Endodermal cell (in vitro differentiated cells): ENCODE measurements around the gene MAML1. TPM values are rescaled to one million over a fixed set of nuclear protein-coding genes. Genes with fewer than 3 reads are reported as not detected.

Source experiments
- DNase-seq: peaks from one replicate; pipeline ENCODE4 v3.0.0-alpha.2; 2017
- H3K27ac ChIP-seq: 2 replicates; pipeline ENCODE4 v1.5.1; 2013; ENCODE audit warnings: mild to moderate bottlenecking, low read depth, low read length, moderate library complexity
- H3K27me3 ChIP-seq: 2 replicates; pipeline ENCODE4 v1.6.1; 2013; ENCODE audit warnings: mild to moderate bottlenecking, low read length, moderate library complexity; ENCODE audit not compliant: insufficient read depth, control insufficient read depth, poor library complexity, severe bottlenecking
- H3K36me3 ChIP-seq: 2 replicates; pipeline ENCODE4 v1.7.0; 2013; ENCODE audit warnings: mild to moderate bottlenecking, low read length, moderate library complexity; ENCODE audit not compliant: control insufficient read depth, insufficient read depth
- H3K4me1 ChIP-seq: one replicate; pipeline ENCODE4 v1.7.0; 2013; ENCODE audit warnings: low read length; ENCODE audit not compliant: control insufficient read depth, insufficient read depth
- H3K4me3 ChIP-seq: 2 replicates; pipeline ENCODE4 v1.5.1; 2013; ENCODE audit warnings: mild to moderate bottlenecking, low read length, moderate library complexity
- H3K9ac ChIP-seq: 2 replicates; pipeline ENCODE4 v1.6.1; 2013; ENCODE audit warnings: mild to moderate bottlenecking, low read length, moderate library complexity; ENCODE audit not compliant: poor library complexity, severe bottlenecking; ENCODE audit errors: extremely low read depth
- H3K9me3 ChIP-seq: 2 replicates; pipeline ENCODE4 v1.6.1; 2013; ENCODE audit warnings: mild to moderate bottlenecking, low read length, moderate library complexity; ENCODE audit not compliant: control insufficient read depth
- H3K27ac Mint-ChIP-seq: 2 replicates; pipeline ENCODE4 v1.8.0; 2020; ENCODE audit warnings: mixed read lengths
- H3K27me3 Mint-ChIP-seq: 2 replicates; pipeline ENCODE4 v1.8.0; 2021; ENCODE audit warnings: mild to moderate bottlenecking, mixed read lengths; ENCODE audit not compliant: insufficient read depth
- H3K36me3 Mint-ChIP-seq: 2 replicates; pipeline ENCODE4 v1.8.0; 2020; ENCODE audit warnings: low read depth, mixed read lengths
- H3K4me1 Mint-ChIP-seq: 2 replicates; pipeline ENCODE4 v1.8.0; 2020; ENCODE audit warnings: mixed read lengths
- H3K4me3 Mint-ChIP-seq: 2 replicates; pipeline ENCODE4 v1.8.0; 2020; ENCODE audit warnings: mild to moderate bottlenecking, moderate library complexity, mixed read lengths
- H3K9me3 Mint-ChIP-seq: 2 replicates; pipeline ENCODE4 v1.8.0; 2020; ENCODE audit warnings: mild to moderate bottlenecking, mixed read lengths
- WGBS, 2 experiments: methylation state at CpG; one replicate each; pipeline versions ENCODE4 v1.1.5 to v1.1.7; 2013; ENCODE audit warnings: missing lambda C conversion rate in 2 of 2, mixed read lengths in 1 of 2; ENCODE audit not compliant: insufficient coverage in 1 of 2, insufficient read length in 1 of 2; 5-methylcytosine and 5-hydroxymethylcytosine counted together
- total RNA-seq, 2 donors: library from RNA; stranded (reverse); fragmentation: NEBNext Ultra II Directional in 1 of 2; extraction: Animal tissue kit (Norgen Biotek cat#: 25700) in 1 of 2; gene quantifications; 2 replicates in 1 of 2; 3 replicates in 1 of 2; pipeline ENCODE4 v1.2.1, GENCODE V29; 2021
- TF ChIP-seq, protein P1 (sequence below): fragments of 200-600 bp; sonication (generic); conservative IDR thresholded peaks from 2 replicates; pipeline ENCODE4 v1.5.0; 2021; ENCODE audit warnings: antibody characterized with exemption, mild to moderate bottlenecking

The MAML1 gene
- total RNA-seq, 2 donors from 2014 or later: 38.9 to 41.4 TPM

DNA sequence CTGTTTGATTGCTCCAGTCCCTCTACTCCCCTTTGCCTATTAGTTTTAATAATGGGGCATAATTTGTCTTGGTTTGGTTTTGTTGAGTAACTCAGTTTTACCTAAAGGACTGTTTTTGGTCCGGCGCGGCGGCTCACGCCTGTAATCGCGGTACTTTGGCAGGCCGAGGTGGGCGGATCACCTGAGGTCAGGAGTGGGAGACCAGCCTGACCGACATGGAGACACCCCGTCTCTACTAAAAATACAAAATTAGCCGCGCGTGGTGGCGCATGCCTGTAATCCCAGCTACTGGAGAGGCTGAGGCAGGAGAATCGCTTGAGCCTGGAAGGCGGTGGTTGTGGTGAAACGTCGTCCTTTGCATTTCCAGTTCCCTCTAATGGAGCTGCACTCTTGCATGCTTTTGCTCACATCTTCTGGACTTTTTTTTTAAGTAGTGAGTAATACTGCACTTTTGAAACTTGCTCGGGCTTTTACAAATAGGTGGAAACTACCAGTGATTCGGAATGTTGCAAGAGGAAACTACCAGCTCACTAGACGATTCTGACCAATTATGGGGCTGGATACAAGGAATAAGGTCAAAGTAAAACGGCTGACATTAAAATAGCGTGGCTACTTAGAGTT lies 721 bp upstream of the MAML1 start:
- H3K36me3 ChIP-seq: peaks cover 58% of the 10 kb centered on the region
- H3K36me3 Mint-ChIP-seq: peaks cover 46% of the 10 kb centered on the region
- no peak overlapping the region for H3K9ac ChIP-seq
- no peaks in the 10 kb centered on the region for H3K27me3 Mint-ChIP-seq
- H3K27me3 ChIP-seq: no peaks in the 10 kb centered on the region
- H3K4me3 Mint-ChIP-seq: peak overlapping the region; percentile 95
- DNase-seq: peak; percentile 61
- peak overlapping the region; percentile 64 for H3K4me3 ChIP-seq
- peak overlapping the region; percentile 83 for H3K27ac Mint-ChIP-seq
- H3K9me3 ChIP-seq: no peaks in the 10 kb centered on the region
- H3K9me3 Mint-ChIP-seq: no peaks in the 10 kb centered on the region
- peaks cover 7% of the 10 kb centered on the region for H3K4me1 Mint-ChIP-seq
- no peak overlapping the region for H3K27ac ChIP-seq
- WGBS, 2 experiments: 80 to 81% methylated on average over 20 to 24 of the region's 24 CpGs
- no peaks in the 10 kb centered on the region for H3K4me1 ChIP-seq
- TF ChIP-seq, protein P1, sequence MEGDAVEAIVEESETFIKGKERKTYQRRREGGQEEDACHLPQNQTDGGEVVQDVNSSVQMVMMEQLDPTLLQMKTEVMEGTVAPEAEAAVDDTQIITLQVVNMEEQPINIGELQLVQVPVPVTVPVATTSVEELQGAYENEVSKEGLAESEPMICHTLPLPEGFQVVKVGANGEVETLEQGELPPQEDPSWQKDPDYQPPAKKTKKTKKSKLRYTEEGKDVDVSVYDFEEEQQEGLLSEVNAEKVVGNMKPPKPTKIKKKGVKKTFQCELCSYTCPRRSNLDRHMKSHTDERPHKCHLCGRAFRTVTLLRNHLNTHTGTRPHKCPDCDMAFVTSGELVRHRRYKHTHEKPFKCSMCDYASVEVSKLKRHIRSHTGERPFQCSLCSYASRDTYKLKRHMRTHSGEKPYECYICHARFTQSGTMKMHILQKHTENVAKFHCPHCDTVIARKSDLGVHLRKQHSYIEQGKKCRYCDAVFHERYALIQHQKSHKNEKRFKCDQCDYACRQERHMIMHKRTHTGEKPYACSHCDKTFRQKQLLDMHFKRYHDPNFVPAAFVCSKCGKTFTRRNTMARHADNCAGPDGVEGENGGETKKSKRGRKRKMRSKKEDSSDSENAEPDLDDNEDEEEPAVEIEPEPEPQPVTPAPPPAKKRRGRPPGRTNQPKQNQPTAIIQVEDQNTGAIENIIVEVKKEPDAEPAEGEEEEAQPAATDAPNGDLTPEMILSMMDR: no peak

DNA sequence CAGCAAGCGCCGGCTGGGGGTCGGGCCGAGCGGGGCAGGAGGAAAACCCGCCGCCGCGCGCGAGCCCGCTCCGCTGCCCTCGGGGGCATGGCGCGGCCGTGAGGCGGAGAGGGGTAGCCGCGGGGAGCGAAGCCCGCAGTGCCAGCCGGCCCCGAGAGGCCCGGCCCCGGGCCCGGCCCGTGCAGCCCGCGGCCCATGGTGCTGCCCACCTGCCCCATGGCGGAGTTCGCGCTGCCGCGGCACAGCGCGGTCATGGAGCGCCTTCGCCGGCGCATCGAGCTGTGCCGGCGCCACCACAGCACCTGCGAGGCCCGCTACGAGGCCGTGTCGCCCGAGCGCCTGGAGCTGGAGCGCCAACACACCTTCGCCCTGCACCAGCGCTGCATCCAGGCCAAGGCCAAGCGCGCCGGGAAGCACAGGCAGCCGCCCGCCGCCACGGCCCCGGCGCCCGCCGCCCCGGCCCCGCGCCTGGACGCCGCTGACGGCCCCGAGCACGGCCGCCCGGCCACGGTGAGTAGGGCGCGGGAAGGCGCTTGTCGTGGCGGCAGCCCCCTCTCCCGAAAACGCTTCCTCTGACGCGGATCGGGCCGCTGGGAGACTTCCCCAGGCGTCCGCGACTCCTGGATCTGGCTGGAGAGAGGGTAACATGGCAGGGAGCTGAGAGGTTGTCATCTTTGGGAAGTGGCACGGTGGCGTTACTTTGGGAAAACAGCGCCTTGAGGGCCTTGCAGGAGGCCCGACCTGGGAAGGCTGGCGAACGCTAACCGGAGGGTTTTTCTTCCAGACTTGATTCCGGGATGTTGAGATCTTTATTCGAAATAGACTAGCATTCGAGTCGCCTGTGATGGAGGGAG lies 523 bp downstream of the MAML1 start:
- Histone ChIP-seq H3K9ac (peak overlapping the region; percentile 86), H3K27ac (peak overlapping the region; percentile 93), H3K4me1 (no peaks in the 10 kb centered on the region), H3K9me3 (no peaks in the 10 kb centered on the region), H3K27me3 (no peaks in the 10 kb centered on the region), H3K4me3 (peak overlapping the region; percentile 95), H3K36me3 (peaks cover 58% of the 10 kb centered on the region)
- Mint-ChIP-seq H3K36me3 (peaks cover 46% of the 10 kb centered on the region), H3K4me1 (peaks cover 11% of the 10 kb centered on the region), H3K27me3 (no peaks in the 10 kb centered on the region), H3K9me3 (no peaks in the 10 kb centered on the region), H3K4me3 (peak overlapping the region; percentile 95), H3K27ac (peak overlapping the region; percentile 95)
- WGBS, 2 experiments: 0 to 2% methylated on average over 13 to 101 of the region's 101 CpGs
- peak; percentile 75 for DNase-seq
- TF ChIP-seq, protein P1: no peak

DNA sequence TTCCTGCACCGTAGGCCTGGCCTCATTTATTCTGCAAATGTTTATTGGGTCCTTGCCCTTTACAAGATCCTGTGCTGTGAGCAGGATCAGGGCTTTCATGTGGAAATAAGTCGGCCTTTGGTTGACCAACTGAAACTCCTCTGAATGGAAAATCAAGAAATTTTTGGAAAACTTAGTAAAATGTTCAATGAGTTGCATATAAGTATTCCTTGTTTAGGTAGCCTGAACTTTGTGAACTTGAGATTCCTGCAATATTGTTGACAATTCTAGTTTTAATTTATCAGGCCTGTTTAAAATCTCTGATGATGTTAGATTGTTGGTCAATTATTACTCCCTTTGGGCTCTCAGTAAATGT lies 1.1 kb downstream of the MAML1 start:
- Histone ChIP-seq H3K9me3 (no peaks in the 10 kb centered on the region), H3K4me1 (no peaks in the 10 kb centered on the region), H3K4me3 (peak overlapping the region; percentile 95), H3K27ac (no peak overlapping the region), H3K9ac (peak overlapping the region; percentile 86), H3K36me3 (peaks cover 58% of the 10 kb centered on the region), H3K27me3 (no peaks in the 10 kb centered on the region)
- no peak for DNase-seq
- TF ChIP-seq, protein P1: no peak
- Mint-ChIP-seq H3K9me3 (no peaks in the 10 kb centered on the region), H3K4me1 (peaks cover 11% of the 10 kb centered on the region), H3K4me3 (peak overlapping the region; percentile 95), H3K27me3 (no peaks in the 10 kb centered on the region), H3K36me3 (peaks cover 46% of the 10 kb centered on the region), H3K27ac (peak overlapping the region; percentile 95)
- whole genome bisulfite sequencing, 2 experiments: 0 to 7% methylated on average over 1 to 2 of the region's 2 CpGs
